Measurements from ENCODE around the gene CELF5.
"Not testable (repeated sequence)": the region's sequence is repeated elsewhere in the genome, so short reads cannot be mapped to it uniquely, and the experiment has no call there.

The CELF5 gene

GRCh38 chr19:3322199-3322978 lies 97.9 kb downstream of the CELF5 start:
- DNase-seq (ENCODE audit: low spot score): no peak

- DNase-seq (ENCODE audit: low spot score): no peak
Measured at GRCh38 chr19:3323026-3323425, 98.6 kb downstream of the CELF5 start.

GRCh38 chr19:3323658-3324057 lies 99.2 kb downstream of the CELF5 start:
- no peak for DNase-seq (ENCODE audit: low spot score)

GRCh38 chr19:3324405-3324856 lies 100.0 kb downstream of the CELF5 start:
- peak; percentile 72 for DNase-seq (ENCODE audit: low spot score)

GRCh38 chr19:3325451-3325850 lies 101.0 kb downstream of the CELF5 start:
- DNase-seq (ENCODE audit: low spot score): no peak

GRCh38 chr19:3328743-3329142 lies 104.3 kb downstream of the CELF5 start:
- DNase-seq (ENCODE audit: low spot score): no peak

GRCh38 chr19:3330047-3330446 lies 105.6 kb downstream of the CELF5 start:
- DNase-seq (ENCODE audit: low spot score): no peak

GRCh38 chr19:3332232-3332631 lies 107.8 kb downstream of the CELF5 start:
- not testable (repeated sequence) for DNase-seq (ENCODE audit: low spot score)

- no peak for DNase-seq (ENCODE audit: low spot score)
Measured at GRCh38 chr19:3333020-3333583, 108.6 kb downstream of the CELF5 start.

- no peak for DNase-seq (ENCODE audit: low spot score)
Measured at GRCh38 chr19:3333662-3334061, 109.2 kb downstream of the CELF5 start.

- DNase-seq (ENCODE audit: low spot score): not testable (repeated sequence)
Measured at GRCh38 chr19:3334749-3335430, 110.4 kb downstream of the CELF5 start.

- no peak for DNase-seq (ENCODE audit: low spot score)
Measured at GRCh38 chr19:3335431-3336350, 111.2 kb downstream of the CELF5 start.

GRCh38 chr19:3336351-3336679 lies 111.9 kb downstream of the CELF5 start:
- DNase-seq (ENCODE audit: low spot score): no peak

GRCh38 chr19:3336680-3337523 lies 112.4 kb downstream of the CELF5 start:
- DNase-seq (ENCODE audit: low spot score): no peak

- no peak for DNase-seq (ENCODE audit: low spot score)
Measured at GRCh38 chr19:3338541-3339181, 114.2 kb downstream of the CELF5 start.

GRCh38 chr19:3340340-3340739 lies 115.9 kb downstream of the CELF5 start:
- DNase-seq (ENCODE audit: low spot score): no peak

- no peak for DNase-seq (ENCODE audit: low spot score)
Measured at GRCh38 chr19:3342246-3342645, 117.8 kb downstream of the CELF5 start.

- not testable (repeated sequence) for DNase-seq (ENCODE audit: low spot score)
Measured at GRCh38 chr19:3342962-3343361, 118.5 kb downstream of the CELF5 start.

GRCh38 chr19:3343619-3344502 lies 119.4 kb downstream of the CELF5 start:
- no peak for DNase-seq (ENCODE audit: low spot score)

Measured in hematopoietic multipotent progenitor cell treated with erythropoietin and hydrocortisone succinate and interleukin-3 and kit ligand, for 17 days (in vitro differentiated cells).